ENCODE data around the gene SLC16A14. TPM values are rescaled to one million over a fixed set of nuclear protein-coding genes. Genes with fewer than 3 reads are reported as not detected.

Gene SLC16A14
- total RNA-seq, 1 donor from 2014 or later = 3.8 TPM

- ATAC-seq = no peak
These were observed 45.4 kb downstream of the SLC16A14 start for GRCh38 chr2:230023313-230023712.

- no peak for ATAC-seq
These were observed 49.0 kb downstream of the SLC16A14 start for GRCh38 chr2:230019742-230020141.

GRCh38 chr2:230018153-230018552 lies 50.6 kb downstream of the SLC16A14 start:
- peak; percentile 61 for ATAC-seq

- no peak for ATAC-seq
These were observed 51.9 kb downstream of the SLC16A14 start for GRCh38 chr2:230016844-230017243.

- ATAC-seq = no peak
These were observed 56.3 kb downstream of the SLC16A14 start for GRCh38 chr2:230012267-230012884.

GRCh38 chr2:230011617-230012016 lies 57.1 kb downstream of the SLC16A14 start:
- ATAC-seq = no peak

- ATAC-seq = no peak
These were observed 58.2 kb downstream of the SLC16A14 start for GRCh38 chr2:230010501-230010900.

- no peak for ATAC-seq
These were observed 60.0 kb downstream of the SLC16A14 start for GRCh38 chr2:230008708-230009066.

GRCh38 chr2:230007931-230008707 lies 60.6 kb downstream of the SLC16A14 start:
- peak; percentile 60 for ATAC-seq

GRCh38 chr2:230000118-230000841 lies 68.4 kb downstream of the SLC16A14 start:
- ATAC-seq = no peak

- ATAC-seq = no peak
These were observed 71.2 kb downstream of the SLC16A14 start for GRCh38 chr2:229997565-229997964.

- ATAC-seq = no peak
These were observed 72.4 kb downstream of the SLC16A14 start for GRCh38 chr2:229996320-229996719.

- no peak for ATAC-seq
These were observed 75.5 kb downstream of the SLC16A14 start for GRCh38 chr2:229993236-229993635.

Other genes starting within 250 kb of the SLC16A14 start
- gene TRIP12, start 146.9 kb downstream of the SLC16A14 start, total RNA-seq = 150 TPM
- gene FBXO36, start 146.4 kb downstream of the SLC16A14 start, total RNA-seq = 1.8 TPM
- gene SP110, start 151.1 kb upstream of the SLC16A14 start, total RNA-seq = 9.1 TPM
- 0.96 TPM for gene SP140, start 156.8 kb upstream of the SLC16A14 start, total RNA-seq

All from esophagus mucosa (tissue), 1 donor.